ENCODE data around the gene ANAPC4.

The ANAPC4 gene

GRCh38 chr4:25449270-25449669 is 72.2 kb downstream of the ANAPC4 start:
- no peak for DNase-seq (ENCODE audit: low read depth)
- no peak overlapping the region for H3K4me3 ChIP-seq (replicated peaks; ENCODE audit: low read depth, low read length)
- no peak for TF ChIP-seq CTCF (IDR thresholded peaks at IDR 0.05; ENCODE audit: low read length, missing control alignments)

GRCh38 chr4:25449688-25450087 is 72.6 kb downstream of the ANAPC4 start:
- DNase-seq (ENCODE audit: low read depth) = no peak
- H3K4me3 ChIP-seq (replicated peaks; ENCODE audit: low read depth, low read length) = no peak overlapping the region
- TF ChIP-seq CTCF (IDR thresholded peaks at IDR 0.05; ENCODE audit: low read length, missing control alignments) = no peak

- DNase-seq (ENCODE audit: low read depth) = no peak
- no peak overlapping the region for H3K4me3 ChIP-seq (replicated peaks; ENCODE audit: low read depth, low read length)
- no peak for TF ChIP-seq CTCF (IDR thresholded peaks at IDR 0.05; ENCODE audit: low read length, missing control alignments)
Measured at GRCh38 chr4:25450491-25450901, 73.4 kb downstream of the ANAPC4 start.

GRCh38 chr4:25451676-25452075 is 74.6 kb downstream of the ANAPC4 start:
- H3K4me3 ChIP-seq (replicated peaks; ENCODE audit: low read depth, low read length) = no peak overlapping the region
- DNase-seq (ENCODE audit: low read depth) = no peak
- TF ChIP-seq CTCF (IDR thresholded peaks at IDR 0.05; ENCODE audit: low read length, missing control alignments) = no peak

GRCh38 chr4:25452081-25452480 is 75.0 kb downstream of the ANAPC4 start:
- no peak for DNase-seq (ENCODE audit: low read depth)
- TF ChIP-seq CTCF (IDR thresholded peaks at IDR 0.05; ENCODE audit: low read length, missing control alignments) = no peak
- no peak overlapping the region for H3K4me3 ChIP-seq (replicated peaks; ENCODE audit: low read depth, low read length)

- no peak for TF ChIP-seq CTCF (IDR thresholded peaks at IDR 0.05; ENCODE audit: low read length, missing control alignments)
- no peak for DNase-seq (ENCODE audit: low read depth)
- H3K4me3 ChIP-seq (replicated peaks; ENCODE audit: low read depth, low read length) = no peak overlapping the region
Measured at GRCh38 chr4:25454476-25454875, 77.4 kb downstream of the ANAPC4 start.

GRCh38 chr4:25457053-25457715 is 80.1 kb downstream of the ANAPC4 start:
- no peak for TF ChIP-seq CTCF (IDR thresholded peaks at IDR 0.05; ENCODE audit: low read length, missing control alignments)
- peak; percentile 71 for DNase-seq (ENCODE audit: low read depth)
- no peak overlapping the region for H3K4me3 ChIP-seq (replicated peaks; ENCODE audit: low read depth, low read length)

Measured in fibroblast of pulmonary artery (primary cell).